Dermis microvascular lymphatic vessel endothelial cell (primary cell): ENCODE results near the gene ACTR1B. TPM values are rescaled to one million over a fixed set of nuclear protein-coding genes. Genes with fewer than 3 reads are reported as not detected.
"Not testable (repeated sequence)": the region's sequence is repeated elsewhere in the genome, so short reads cannot be mapped to it uniquely, and the experiment has no call there.

Source experiments
- DNase-seq, 2 donors: peaks; one replicate each; pipeline versions ENCODE4 v3.0.0 to v3.0.0-alpha.2; 2010; ENCODE audit warnings: low read depth in 2 of 2
- total RNA-seq: library from RNA; depleted of rRNA; stranded (reverse); fragments of >200 nt; gene quantifications from 2 replicates; pipeline ENCODE4 v1.2.1, GENCODE V29; 2014

ACTR1B gene
- total RNA-seq, 1 donor from 2014 or later: 62.0 TPM

GRCh38 chr2:97618939-97619827 lies 44.7 kb downstream of the ACTR1B start:
- DNase-seq: not testable (repeated sequence)

- DNase-seq: no peak
These were observed 45.9 kb downstream of the ACTR1B start for GRCh38 chr2:97617911-97618310.

GRCh38 chr2:97615746-97616145 lies 48.1 kb downstream of the ACTR1B start:
- not testable (repeated sequence) for DNase-seq

GRCh38 chr2:97611895-97612294 lies 51.9 kb downstream of the ACTR1B start:
- DNase-seq: not testable (repeated sequence)

GRCh38 chr2:97608745-97609144 lies 55.1 kb downstream of the ACTR1B start:
- DNase-seq: not testable (repeated sequence)

Other genes starting within 250 kb of the ACTR1B start
- 40.0 and 45.3 TPM in 2 replicates for gene ANKRD36B, start 74.2 kb downstream of the ACTR1B start, total RNA-seq
- 320 and 449 TPM in 2 replicates for gene COX5B, start 18.0 kb downstream of the ACTR1B start, total RNA-seq
- 1.5 and 2.3 TPM in 2 replicates for gene C2orf92, start 5.7 kb upstream of the ACTR1B start, total RNA-seq
- gene ZAP70, start 49.5 kb upstream of the ACTR1B start, total RNA-seq: 0.13 TPM in 2 replicates